ENCODE data around the gene MMAB.

MMAB gene

DNA sequence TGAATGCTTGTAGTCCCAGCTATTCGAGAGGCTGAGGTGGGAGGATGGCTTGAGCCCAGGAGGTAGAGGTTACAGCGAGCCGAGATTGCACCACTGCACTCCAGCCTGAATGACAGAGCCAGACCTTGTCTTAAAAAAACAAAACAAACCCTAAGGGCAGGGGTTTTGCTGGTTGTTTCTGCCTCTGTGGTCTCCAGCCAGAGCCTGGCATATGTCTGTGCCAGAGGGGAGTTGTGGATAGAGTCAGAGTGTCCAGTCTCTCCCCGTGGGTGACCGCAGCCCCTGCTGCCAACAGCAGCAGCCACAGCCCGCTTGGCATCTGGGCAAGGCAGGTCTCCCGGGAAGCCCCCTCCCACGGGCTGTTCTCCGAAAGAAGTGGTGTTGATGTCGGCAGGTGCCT lies 37.9 kb upstream of the MMAB start:
- Histone ChIP-seq H3K36me3 (no peaks in the 10 kb centered on the region), H3K27me3 (no peaks in the 10 kb centered on the region), H3K9me3 (no peaks in the 10 kb centered on the region), H3K4me1 (peaks cover 31% of the 10 kb centered on the region), H3K4me3 (ENCODE audit: low read depth, low read length) (no peak overlapping the region)
- no peak for DNase-seq
- no peak for TF ChIP-seq CTCF (IDR thresholded peaks at IDR 0.05; ENCODE audit: low read depth, low read length)

DNA sequence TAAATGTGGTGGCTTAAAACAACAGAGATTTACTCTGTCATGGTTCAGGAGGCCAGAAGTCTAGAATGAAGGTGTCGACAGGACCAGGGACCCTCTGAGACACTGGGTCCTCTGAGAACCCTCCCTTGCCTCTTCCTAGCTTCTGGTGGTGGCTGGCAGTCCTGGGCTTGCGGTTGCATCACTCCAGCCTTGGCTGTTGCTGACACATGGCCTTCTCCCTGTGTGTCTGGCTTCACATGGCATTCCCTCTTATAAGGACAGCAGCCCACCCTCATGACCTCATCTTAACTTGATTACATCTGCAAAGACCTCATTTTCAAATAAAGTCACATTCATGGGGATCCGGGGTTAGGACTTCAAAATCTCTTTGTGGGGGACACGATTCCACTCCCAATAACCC lies 37.2 kb upstream of the MMAB start:
- no peak for TF ChIP-seq CTCF (IDR thresholded peaks at IDR 0.05; ENCODE audit: low read depth, low read length)
- H3K4me1 ChIP-seq: peaks cover 33% of the 10 kb centered on the region
- H3K9me3 ChIP-seq: no peaks in the 10 kb centered on the region
- H3K36me3 ChIP-seq: no peaks in the 10 kb centered on the region
- DNase-seq: no peak
- no peak overlapping the region for H3K4me3 ChIP-seq (ENCODE audit: low read depth, low read length)
- H3K27me3 ChIP-seq: no peaks in the 10 kb centered on the region

DNA sequence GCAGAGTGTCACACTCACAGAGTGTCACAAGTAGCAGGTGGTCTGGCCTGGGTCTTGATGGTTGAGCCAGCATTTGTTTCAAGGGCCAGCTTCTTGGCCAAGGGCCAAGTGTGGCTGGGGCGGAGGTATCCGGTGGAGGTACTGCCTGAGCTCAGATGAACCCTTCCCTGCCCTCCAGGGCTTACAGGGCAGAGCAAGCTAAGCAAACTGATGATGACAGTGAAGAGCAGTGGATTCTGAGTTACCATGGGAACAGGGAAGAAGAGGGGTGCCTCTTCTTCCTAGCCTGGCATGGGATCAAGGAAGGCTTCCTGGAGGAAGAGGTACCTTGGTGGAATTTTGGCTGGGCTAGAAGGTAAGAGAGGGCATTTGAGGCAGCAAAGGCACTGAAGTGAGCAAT lies 36.0 kb upstream of the MMAB start:
- no peak for DNase-seq

DNA sequence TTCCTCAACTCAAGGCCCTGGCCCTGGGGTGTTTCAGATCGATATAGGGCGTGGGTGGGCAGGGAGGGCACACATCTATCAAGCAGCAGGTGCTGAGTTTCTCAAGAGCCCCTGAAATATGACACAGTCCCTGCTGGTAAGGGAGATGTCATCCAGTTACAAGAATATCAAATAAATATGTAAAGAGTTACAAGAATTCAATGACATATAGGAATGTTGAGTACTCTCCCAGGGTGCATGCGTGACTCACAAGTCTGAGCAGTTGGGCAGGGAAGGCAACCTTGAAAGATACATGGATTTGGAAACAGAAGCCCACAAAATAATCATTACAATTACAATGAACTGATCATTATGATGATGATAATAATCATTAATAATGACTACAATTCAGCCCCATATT lies 35.5 kb upstream of the MMAB start:
- no peak for DNase-seq
- no peak for TF ChIP-seq CTCF (IDR thresholded peaks at IDR 0.05; ENCODE audit: low read depth, low read length)
- peaks cover 42% of the 10 kb centered on the region for H3K4me1 ChIP-seq
- H3K4me3 ChIP-seq (ENCODE audit: low read depth, low read length): no peak overlapping the region
- no peaks in the 10 kb centered on the region for H3K36me3 ChIP-seq
- no peaks in the 10 kb centered on the region for H3K27me3 ChIP-seq
- H3K9me3 ChIP-seq: no peaks in the 10 kb centered on the region

More for the DNA sequence above, 36.0 kb upstream of the MMAB start:
- Histone ChIP-seq H3K4me3 (ENCODE audit: low read depth, low read length) (no peak overlapping the region), H3K9me3 (no peaks in the 10 kb centered on the region), H3K4me1 (peaks cover 39% of the 10 kb centered on the region), H3K36me3 (no peaks in the 10 kb centered on the region), H3K27me3 (no peaks in the 10 kb centered on the region)
- no peak for TF ChIP-seq CTCF (IDR thresholded peaks at IDR 0.05; ENCODE audit: low read depth, low read length)

DNA sequence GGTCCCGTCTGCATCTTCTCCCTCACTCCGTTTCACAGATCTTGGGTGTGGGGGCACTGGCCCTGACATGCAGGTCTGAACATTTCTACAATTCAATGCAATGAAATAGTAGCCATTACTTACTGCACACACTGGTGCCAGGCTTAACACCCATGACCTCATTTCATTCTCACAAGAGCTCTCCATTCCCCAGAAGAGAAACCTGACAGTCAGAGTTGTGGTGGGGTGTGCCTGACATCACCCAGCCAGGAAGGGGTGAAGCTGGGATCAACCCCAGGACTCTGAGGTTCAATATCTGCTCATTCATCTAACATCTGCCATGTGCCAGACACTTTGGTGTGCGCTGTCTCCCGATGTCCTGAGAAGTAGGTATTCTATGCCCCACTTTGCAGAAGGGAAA lies 35.0 kb upstream of the MMAB start:
- Histone ChIP-seq H3K36me3 (no peaks in the 10 kb centered on the region), H3K4me1 (peaks cover 39% of the 10 kb centered on the region), H3K27me3 (no peaks in the 10 kb centered on the region), H3K4me3 (ENCODE audit: low read depth, low read length) (no peak overlapping the region), H3K9me3 (no peaks in the 10 kb centered on the region)
- no peak for TF ChIP-seq CTCF (IDR thresholded peaks at IDR 0.05; ENCODE audit: low read depth, low read length)
- DNase-seq: no peak

GRCh38 chr12:109607618-109608017 lies 34.3 kb upstream of the MMAB start:
- Histone ChIP-seq H3K36me3 (no peaks in the 10 kb centered on the region), H3K4me3 (ENCODE audit: low read depth, low read length) (no peak overlapping the region), H3K9me3 (no peaks in the 10 kb centered on the region), H3K4me1 (peaks cover 35% of the 10 kb centered on the region), H3K27me3 (no peaks in the 10 kb centered on the region)
- DNase-seq: no peak
- no peak for TF ChIP-seq CTCF (IDR thresholded peaks at IDR 0.05; ENCODE audit: low read depth, low read length)

Data from BE2C (cell line).